ENCODE results near the gene TBX2. TPM values are rescaled to one million over a fixed set of nuclear protein-coding genes. Genes with fewer than 3 reads are reported as not detected.

TBX2 gene
- total RNA-seq, 1 experiment from 2014 or later = 1.6 TPM

- no peak for DNase-seq (ENCODE audit: low read depth)
Observed at GRCh38 chr17:61402073-61402541, 2.5 kb downstream of the TBX2 start.

GRCh38 chr17:61402978-61403800, 3.5 kb downstream of the TBX2 start:
- no peak for DNase-seq (ENCODE audit: low read depth)

GRCh38 chr17:61403801-61404662, 4.4 kb downstream of the TBX2 start:
- no peak for DNase-seq (ENCODE audit: low read depth)

- no peak for DNase-seq (ENCODE audit: low read depth)
Observed at GRCh38 chr17:61404663-61404912, 4.9 kb downstream of the TBX2 start.

GRCh38 chr17:61404913-61405685, 5.5 kb downstream of the TBX2 start:
- DNase-seq (ENCODE audit: low read depth) = no peak

GRCh38 chr17:61405686-61406536, 6.3 kb downstream of the TBX2 start:
- no peak for DNase-seq (ENCODE audit: low read depth)

- no peak for DNase-seq (ENCODE audit: low read depth)
Observed at GRCh38 chr17:61406537-61406845, 6.8 kb downstream of the TBX2 start.

- no peak for DNase-seq (ENCODE audit: low read depth)
Observed at GRCh38 chr17:61406971-61407911, 7.6 kb downstream of the TBX2 start.

GRCh38 chr17:61408151-61409041, 8.8 kb downstream of the TBX2 start:
- DNase-seq (ENCODE audit: low read depth) = no peak

GRCh38 chr17:61409301-61410112, 9.9 kb downstream of the TBX2 start:
- peak; percentile 69 for DNase-seq (ENCODE audit: low read depth)

GRCh38 chr17:61410141-61411010, 10.7 kb downstream of the TBX2 start:
- DNase-seq (ENCODE audit: low read depth) = peak; percentile 59

GRCh38 chr17:61411011-61411260, 11.3 kb downstream of the TBX2 start:
- peak; percentile 7 for DNase-seq (ENCODE audit: low read depth)

- DNase-seq (ENCODE audit: low read depth) = peak; percentile 62
Observed at GRCh38 chr17:61411261-61412142, 11.9 kb downstream of the TBX2 start.

GRCh38 chr17:61412143-61412859, 12.7 kb downstream of the TBX2 start:
- DNase-seq (ENCODE audit: low read depth) = peak; percentile 74

- DNase-seq (ENCODE audit: low read depth) = no peak
Observed at GRCh38 chr17:61412860-61413660, 13.4 kb downstream of the TBX2 start.
